OCI-M1 (cell line): ENCODE measurements around the gene RPL6.
"Not testable (repeated sequence)": the region's sequence is repeated elsewhere in the genome, so short reads cannot be mapped to it uniquely, and the experiment has no call there.

Experiments used
- DNase-seq: peaks from one replicate; lab custom pipeline; 2025; lab: John Stamatoyannopoulos, UW

Gene RPL6

DNA sequence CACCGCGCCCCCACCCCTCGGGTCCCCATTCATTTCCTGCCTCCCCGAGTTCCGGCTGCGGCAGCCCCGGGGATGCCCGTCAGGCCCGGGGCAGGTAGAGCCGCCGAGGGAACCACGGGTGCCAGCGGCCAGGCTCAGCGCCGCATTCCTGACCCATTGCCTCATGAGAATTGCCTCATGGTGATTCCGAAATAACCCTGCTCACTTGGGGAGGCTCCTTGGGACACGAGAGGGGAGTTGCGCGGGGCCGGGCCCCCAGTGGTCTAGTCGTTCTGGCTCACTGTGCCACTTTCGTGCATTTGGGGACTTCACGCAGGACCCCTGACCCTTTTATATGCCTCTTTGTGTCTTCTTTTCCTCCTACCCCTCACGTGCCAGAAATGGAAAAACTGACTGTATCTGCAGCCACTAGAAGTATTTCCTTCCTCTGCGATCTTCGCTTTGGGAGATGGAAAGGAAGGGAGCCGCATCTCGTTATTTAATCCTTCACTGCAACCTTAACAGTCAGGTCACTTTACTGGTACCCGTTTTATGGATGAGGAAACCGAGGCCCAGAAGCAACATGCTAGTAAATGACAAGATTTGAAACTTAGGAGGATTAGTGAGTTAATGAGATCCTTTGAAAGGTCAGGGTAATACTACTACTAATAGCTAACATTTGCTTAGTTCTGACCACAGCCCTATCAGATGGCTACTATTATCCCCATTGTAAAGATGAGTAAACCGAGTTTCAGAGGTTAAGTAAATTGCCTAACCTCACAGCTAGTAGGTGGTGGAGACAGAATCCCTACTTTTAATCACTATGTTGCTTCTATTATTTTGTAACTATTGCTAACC lies 10.1 kb upstream of the RPL6 start:
- peak; percentile 73 for DNase-seq

DNA sequence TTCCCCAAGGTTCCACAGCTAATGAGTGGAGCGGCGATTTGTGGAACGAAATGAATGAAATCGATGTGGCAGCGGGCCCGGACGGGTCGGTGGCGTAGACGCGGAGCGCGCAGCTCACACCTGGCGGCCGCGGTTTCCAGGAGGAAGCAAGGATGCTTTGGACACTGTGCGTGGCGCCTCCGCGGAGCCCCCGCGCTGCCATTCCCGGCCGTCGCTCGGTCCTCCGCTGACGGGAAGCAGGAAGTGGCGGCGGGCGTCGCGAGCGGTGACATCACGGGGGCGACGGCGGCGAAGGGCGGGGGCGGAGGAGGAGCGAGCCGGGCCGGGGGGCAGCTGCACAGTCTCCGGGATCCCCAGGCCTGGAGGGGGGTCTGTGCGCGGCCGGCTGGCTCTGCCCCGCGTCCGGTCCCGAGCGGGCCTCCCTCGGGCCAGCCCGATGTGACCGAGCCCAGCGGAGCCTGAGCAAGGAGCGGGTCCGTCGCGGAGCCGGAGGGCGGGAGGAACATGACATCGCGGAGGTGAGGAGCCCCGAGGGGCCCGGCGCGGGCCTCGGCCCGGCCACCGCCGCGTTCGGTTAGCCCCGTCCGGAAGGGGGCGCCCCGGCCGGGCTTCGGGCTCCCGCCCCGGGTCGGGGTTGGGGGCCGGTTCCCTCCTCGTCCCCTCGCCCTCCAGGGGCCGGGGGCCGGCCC lies 9.3 kb upstream of the RPL6 start, which contains the start of gene PTPN11:
Gene PTPN11 (plus strand): TSS at position 340 of the 689 bp plus-strand sequence. CDS start 165 bp downstream, at position 505.
- peak; percentile 88 for DNase-seq

DNA sequence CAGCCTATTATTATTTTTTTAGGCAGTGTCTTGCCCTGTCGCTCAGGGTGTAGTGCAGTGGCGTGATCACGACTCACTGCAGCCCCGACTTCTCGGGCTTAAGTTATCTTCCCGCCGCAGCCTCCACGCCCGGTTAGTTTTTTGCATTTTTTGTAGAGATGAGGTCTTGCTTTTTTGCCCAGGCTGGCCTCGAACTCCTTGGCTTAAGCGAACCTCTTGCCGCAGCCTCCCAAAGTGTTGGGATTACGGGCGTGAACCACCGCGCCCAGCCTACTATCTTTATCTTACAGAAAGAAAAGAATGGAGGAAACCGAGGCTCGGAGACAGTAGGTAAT lies 8.8 kb upstream of the RPL6 start:
- peak; percentile 76 for DNase-seq

DNA sequence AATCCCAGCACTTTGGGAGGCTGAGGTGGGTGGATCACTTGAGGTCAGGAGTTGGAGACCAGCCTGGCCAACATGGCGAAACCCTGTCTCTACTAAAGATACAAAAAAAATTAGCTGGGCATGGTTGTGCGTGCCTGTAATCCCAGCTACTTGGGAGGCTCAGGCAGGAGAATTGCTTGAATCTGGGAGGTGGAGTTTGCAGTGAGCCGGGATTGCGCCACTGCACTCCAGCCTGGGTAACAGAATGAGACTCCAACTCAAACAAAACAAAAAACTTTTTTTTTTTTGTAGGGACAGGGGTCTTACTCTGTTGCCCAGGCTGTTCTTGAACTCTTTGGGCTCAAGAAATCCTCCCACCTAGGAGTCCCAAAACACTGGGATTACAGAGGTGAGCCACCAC lies 6.1 kb upstream of the RPL6 start:
- DNase-seq = not testable (repeated sequence)

DNA sequence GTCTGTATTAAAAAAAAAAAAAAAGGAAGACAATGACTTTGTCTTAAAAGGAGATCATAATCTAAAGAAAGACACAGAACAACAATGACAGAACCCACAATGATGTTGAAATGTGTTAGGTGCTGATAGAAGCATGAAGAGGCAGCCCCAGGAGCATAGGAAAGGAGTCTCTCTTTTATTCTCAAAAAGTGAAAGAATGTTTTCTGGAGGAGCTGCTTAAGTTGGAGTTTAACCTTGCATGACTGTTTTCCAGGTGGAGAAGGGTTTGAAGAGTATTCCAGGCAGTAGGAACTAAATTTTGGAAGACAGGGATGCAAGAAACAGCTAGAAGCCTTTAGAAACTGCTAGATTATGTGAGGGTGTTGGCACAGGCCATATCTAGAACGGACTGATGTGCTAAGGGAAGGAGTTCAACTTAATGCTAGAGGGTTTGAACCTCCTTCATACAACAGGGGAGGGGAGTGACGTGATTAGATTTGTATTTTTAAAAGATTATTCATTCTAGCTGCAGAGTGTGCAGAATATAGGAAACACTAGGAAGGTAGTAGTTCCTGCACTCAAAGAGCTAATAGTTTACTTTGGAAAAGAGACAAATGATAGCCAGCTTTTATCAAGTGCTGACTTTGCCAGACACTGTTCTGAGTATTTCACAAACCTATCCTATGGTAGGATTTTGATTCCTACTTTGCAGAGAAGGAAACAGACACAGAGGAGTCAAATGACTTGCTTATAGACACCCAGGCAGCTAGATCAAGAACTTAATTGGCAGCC lies 4.6 kb upstream of the RPL6 start:
- DNase-seq = peak; percentile 89

DNA sequence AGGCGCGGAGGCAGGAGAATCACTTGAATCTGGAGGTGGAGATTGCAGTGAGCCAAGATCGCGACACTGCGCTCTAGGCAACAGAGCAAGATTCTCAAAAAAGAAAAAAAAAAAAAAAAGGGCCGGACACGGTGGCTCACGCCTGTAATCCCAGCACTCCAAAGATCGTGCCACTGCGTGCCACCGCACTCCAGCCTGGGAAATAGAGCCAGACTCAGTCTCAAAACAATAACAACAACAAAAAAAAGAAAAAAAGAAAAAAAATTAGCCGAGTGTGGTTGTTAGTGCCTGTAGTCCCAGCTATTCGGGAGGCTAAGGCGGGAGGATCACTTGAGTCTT lies 470 bp upstream of the RPL6 start:
- DNase-seq = no peak

DNA sequence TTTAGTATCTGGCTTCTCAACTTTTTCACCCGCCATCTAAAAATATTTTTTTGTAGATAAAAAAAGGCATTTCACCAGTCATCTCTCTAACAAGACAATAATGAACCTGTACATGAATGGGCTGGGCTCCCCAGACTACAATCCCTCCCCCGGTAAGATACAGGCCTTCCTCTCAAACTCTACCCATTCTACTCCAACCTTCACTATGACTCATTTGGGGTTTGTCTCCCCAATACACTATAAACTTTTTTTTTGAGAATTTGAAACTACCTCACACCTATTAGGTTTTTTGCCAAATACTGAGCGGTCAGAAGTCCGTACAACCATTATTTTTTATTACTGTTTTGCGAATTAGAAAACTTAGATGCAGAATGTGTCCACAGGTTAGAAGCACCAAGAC lies 784 bp downstream of the RPL6 start:
- DNase-seq = no peak

DNA sequence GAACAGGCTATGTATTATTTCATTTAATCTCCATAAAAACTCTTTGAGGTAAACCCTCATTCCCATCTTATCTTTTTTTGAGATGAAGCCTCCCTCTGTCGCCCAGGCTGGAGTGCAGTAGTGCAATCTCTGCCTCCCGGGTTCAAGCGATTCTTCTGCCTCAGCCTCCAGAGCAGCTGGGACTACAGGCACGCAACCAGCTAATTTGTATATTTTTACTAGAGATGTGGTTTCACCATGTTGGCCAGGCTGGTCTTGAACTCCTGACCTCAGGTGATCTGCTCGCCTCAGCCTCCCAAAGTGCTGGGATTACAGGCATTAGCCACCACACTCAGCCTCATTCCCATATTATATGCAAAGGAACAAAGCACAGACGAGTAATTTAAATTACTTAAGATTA lies 1.7 kb downstream of the RPL6 start:
- not testable (repeated sequence) for DNase-seq

DNA sequence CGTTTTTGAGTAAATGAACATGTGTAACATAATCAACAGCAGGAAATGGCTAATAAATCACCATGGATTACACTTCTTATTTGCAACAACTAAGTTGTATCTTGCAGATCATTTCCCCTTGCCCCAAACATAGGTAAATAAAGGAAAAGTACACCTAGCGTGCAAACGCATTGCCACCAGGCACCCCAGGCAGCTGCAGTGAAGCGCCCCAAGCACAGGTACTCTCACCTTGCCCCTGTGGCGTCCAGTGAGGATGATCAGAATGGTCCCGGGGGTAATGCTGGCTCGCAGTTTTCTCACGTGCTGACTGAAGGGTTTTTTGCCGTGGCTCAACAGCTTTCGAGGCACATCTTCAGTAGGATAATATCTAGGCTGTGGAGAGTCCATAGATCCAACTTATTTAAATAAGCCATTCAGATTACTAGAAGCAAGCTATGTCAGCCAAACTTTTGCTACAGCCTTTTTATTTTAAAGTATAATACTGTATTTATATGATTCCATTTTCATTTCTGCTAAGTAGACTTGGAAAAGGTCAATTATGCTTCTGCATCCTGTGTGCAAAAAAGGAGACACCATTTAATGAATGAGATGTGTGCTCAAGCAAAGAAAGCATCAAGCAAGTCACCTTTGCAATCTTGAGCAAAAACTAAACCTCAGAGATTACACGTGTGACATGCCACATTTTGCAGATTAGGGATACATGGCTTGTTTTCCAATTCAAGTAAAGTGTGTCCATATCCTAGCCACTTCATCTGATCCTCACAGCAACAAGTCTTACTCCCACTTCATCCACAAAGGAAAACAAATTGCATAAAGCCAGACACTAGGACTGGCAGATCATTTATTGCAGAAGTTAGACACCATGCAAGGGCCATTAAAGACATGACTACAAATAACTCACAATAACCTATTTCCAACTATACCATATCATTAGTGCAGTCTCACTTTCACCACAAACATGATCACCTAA lies 2.6 kb downstream of the RPL6 start:
- DNase-seq = no peak

DNA sequence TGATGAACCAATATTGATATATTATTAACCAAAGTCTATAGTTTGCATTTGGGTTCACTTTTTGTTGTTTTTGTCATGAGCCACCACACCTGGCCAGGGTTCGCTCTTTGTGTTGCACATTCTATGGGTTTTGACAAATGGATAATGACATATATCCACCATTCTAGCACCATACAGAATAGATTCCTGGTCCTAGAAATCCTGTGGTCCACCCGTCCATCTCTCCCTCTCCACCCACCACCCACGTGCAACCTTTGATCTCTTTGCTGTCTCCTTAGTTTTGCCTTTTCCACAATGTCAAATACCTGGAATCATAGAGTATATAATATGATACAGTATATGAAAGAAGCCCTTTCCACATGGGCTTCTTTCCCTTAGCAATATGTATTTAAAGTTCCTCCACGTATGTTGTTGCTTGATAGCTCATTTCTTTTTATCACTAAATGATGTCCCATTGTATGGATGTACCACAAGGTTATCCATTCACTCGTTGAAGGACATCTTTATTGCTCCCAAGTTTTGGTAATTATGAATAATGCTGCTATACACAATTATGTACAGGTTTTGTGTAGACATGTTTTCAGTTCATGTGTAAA lies 7.4 kb downstream of the RPL6 start:
- no peak for DNase-seq

DNA sequence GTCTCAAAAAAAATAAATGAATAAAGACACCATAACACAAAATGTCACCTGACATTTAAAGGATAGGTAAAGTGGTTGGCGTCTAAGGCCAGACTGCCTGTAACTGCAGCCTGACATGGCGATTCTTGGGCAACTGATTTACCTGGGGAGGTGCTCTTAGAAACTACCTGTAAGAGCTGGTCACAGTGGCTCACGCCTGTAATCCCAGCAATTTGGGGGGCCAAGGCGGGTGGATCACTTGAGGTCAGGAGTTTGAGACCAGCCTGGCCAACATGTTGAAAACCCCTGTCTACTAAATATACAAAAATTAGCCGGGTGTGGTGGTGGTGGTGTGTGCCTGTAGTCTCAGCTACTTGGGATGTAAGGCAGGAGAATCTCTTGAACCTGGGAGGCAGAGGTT lies 8.4 kb downstream of the RPL6 start:
- DNase-seq = no peak

DNA sequence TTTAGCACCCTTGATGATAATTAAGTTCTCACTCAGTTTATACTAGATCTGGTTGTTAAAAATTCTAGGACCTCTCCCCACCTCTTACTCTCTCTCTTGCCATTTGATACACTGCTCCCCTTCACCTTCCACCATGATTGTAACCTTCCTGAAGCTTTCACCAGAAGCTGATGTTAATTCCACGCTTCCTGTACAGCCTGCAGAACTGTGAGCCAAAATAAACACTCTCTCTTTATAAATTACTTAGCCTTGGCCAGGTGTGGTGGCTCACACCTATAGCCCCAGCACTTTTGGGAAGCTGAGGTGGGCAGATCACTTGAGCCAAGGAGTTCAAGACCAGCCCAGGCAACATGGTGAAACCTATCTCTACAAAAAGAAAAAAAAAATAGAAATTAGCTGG lies 16.1 kb downstream of the RPL6 start:
- no peak for DNase-seq

DNA sequence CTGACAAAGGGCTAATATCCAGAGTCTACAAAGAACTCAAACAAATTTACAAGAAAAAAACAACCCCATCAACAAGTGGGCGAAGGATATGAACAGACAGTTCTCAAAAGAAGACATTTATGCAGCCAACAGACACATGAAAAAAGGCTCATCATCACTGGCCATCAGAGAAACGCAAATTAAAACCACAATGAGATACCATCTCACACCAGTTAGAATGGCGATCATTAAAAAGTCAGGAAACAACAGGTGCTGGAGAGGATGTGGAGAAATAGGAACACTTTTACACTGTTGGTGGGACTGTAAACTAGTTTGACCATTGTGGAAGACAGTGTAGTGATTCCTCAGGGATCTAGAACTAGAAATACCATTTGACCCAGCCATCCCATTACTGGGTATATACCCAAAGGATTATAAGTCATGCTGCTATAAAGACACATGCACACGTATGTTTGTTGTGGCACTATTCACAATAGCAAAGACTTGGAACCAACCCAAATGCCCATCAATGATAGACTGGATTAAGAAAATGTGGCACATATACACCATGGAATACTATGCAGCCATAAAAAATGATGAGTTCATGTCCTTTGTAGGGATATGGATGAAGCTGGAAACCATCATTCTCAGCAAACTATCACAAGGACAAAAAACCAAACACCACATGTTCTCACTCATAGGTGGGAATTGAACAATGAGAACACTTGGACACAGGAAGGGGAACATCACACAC lies 19.3 kb downstream of the RPL6 start:
- not testable (repeated sequence) for DNase-seq

DNA sequence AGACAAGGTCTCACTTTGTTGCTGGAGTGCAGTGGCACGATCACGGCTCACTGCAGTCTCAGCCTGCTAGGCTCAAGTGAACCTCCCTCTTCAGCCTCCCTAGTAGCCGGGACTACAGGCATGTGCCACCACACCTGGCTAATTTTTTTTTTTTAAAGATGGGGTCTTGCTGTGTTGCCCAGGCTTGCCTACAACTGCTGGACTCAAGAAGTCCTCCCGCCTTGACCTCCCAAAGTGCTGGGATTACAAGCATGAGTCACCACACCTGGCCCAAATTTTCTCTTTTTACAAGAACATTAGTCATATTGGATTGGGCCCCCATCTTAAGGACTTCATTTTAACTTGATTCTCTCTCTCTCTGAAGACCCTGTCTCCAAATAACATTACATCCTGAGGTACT lies 20.2 kb downstream of the RPL6 start:
- no peak for DNase-seq

DNA sequence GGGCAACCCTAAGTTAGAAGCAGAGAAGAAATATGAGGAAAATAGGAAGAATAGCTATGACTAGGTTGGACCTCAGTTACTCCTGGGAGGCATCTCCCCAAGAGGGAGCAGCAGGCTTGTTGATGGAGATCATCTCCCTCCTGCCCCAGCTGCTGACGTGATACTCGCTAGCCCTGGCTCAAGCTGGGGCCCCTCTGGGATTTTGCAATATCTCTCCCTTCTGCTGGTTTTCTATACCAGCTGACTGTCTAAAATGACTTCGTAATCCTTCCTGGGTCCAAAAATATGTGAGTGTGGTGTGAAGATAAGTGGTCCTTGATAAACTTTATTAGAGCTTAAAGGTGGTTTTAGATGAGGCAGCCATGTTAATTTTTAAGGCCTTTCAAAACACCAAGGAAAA lies 22.7 kb downstream of the RPL6 start:
- DNase-seq = peak; percentile 91

DNA sequence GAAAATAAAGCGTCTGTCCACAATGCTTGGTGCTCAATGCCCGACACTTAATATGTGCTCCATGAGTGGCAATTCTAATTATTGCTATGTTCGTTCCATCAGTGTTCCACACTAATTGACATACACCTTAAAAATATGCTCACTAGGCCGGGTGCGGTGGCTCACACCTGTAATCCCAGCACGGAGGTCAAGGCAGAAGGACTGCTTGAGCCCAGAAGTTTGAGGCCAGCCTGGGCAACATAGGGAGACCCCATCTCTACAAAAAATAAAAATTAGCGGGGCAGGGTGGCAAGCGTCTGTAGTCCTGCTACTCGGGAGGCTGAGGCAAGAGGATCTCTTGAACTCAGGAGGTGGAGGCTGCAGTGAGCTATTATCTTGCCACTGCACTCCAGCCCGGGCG lies 26.5 kb downstream of the RPL6 start:
- no peak for DNase-seq

DNA sequence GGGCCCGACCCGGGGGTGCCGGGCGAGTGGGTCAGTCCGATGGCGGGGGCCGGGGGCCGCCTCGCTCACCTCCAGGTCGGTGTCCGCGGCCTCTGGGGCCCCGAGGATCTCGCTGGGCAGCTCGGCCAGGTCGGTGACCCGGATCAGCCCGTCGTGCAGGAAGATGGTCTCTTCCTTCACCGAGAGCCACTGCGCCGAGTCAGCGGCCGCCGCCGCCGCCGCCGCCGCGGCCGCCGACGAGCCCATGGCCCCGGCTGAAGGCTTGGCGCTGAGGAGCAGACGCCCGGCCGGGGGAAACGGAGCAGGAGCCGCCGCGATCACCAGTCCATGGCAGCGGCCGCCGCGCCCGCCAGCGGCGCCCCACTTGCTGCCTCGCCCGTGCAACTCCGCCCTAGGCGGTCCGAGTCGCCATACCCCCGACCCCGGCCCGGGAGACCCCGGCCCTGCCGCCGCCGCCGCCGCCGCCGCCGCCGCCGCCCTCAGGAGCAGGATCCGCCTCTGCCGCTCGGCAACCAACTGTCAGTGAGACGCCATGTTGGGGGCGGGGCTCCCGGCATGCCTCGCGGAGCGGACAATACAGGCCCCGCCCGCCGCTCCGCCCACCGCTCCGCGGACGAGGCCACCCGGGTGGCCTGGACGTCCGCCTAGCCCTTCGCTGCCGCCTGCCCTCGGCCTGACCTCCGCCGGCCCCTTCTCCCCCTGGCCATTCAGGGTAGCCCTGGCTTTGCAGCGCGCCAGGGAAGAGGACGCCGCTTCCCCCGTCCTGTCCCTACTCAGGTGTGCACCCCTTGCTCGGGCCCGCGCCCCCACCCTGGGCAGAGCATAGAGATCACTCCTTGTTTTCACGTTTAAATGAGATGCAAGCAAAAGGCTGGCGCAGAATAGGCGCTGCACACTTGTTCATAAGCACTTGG lies 27.3 kb downstream of the RPL6 start, which contains the start of gene HECTD4:
Gene HECTD4 (minus strand): TSS at position 549 of the 914 bp plus-strand sequence. CDS start 303 bp downstream, at position 246.
- DNase-seq = peak; percentile 96

DNA sequence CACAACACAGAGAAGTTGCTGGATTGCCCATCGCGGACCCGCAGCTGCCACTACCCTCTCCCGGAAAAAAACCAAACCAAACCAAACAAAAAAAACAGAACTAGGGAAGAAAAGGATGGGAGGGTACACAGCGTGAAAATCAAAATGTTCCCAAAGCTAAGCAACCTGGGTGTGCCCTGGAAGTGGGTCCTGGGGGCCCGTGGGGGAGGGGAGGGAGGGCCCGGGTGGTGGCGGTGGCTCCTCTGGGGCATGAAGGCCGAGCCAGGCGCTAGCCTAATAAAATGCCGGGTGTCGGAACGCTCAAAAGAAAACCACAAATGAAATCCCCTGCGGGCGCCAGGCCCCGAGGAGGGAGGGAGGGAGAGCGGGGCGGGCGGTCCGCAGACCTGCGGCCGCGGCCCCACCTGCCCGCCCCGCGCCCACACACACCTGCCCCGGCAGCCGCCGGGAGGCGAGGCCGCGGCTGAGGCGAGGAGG lies 28.0 kb downstream of the RPL6 start:
- peak; percentile 57 for DNase-seq
